IPS-20b (cell line): ENCODE data around the gene SBK2.
"Not testable (repeated sequence)": the region's sequence is repeated elsewhere in the genome, so short reads cannot be mapped to it uniquely, and the experiment has no call there.

Experiments used
- H3K27ac ChIP-seq: one replicate; pipeline ENCODE4 v1.5.1; 2013; ENCODE audit warnings: low read length
- H3K27me3 ChIP-seq: 2 replicates; pipeline ENCODE4 v1.6.1; 2013; ENCODE audit warnings: mild to moderate bottlenecking, low read length, inconsistent platforms; ENCODE audit not compliant: insufficient read depth
- H3K36me3 ChIP-seq: 2 replicates; pipeline ENCODE4 v1.6.1; 2013; ENCODE audit warnings: low read depth, mild to moderate bottlenecking, inconsistent platforms, low read length, moderate library complexity; ENCODE audit not compliant: insufficient read depth
- H3K4me1 ChIP-seq: 2 replicates; pipeline ENCODE4 v1.6.1; 2013; ENCODE audit warnings: mild to moderate bottlenecking, control low read depth, inconsistent platforms, low read length, moderate library complexity; ENCODE audit not compliant: insufficient read depth
- H3K4me3 ChIP-seq: 2 replicates; pipeline ENCODE4 v1.5.1; 2013; ENCODE audit warnings: mild to moderate bottlenecking, low read length, inconsistent platforms
- H3K9ac ChIP-seq: 2 replicates; pipeline ENCODE4 v1.6.1; 2013; ENCODE audit warnings: low read depth, mild to moderate bottlenecking, inconsistent platforms, low read length, moderate library complexity
- H3K9me3 ChIP-seq: 2 replicates; pipeline ENCODE4 v1.6.1; 2013; ENCODE audit warnings: mild to moderate bottlenecking, low read depth, low read length, inconsistent platforms; ENCODE audit not compliant: insufficient read depth

SBK2 gene

DNA sequence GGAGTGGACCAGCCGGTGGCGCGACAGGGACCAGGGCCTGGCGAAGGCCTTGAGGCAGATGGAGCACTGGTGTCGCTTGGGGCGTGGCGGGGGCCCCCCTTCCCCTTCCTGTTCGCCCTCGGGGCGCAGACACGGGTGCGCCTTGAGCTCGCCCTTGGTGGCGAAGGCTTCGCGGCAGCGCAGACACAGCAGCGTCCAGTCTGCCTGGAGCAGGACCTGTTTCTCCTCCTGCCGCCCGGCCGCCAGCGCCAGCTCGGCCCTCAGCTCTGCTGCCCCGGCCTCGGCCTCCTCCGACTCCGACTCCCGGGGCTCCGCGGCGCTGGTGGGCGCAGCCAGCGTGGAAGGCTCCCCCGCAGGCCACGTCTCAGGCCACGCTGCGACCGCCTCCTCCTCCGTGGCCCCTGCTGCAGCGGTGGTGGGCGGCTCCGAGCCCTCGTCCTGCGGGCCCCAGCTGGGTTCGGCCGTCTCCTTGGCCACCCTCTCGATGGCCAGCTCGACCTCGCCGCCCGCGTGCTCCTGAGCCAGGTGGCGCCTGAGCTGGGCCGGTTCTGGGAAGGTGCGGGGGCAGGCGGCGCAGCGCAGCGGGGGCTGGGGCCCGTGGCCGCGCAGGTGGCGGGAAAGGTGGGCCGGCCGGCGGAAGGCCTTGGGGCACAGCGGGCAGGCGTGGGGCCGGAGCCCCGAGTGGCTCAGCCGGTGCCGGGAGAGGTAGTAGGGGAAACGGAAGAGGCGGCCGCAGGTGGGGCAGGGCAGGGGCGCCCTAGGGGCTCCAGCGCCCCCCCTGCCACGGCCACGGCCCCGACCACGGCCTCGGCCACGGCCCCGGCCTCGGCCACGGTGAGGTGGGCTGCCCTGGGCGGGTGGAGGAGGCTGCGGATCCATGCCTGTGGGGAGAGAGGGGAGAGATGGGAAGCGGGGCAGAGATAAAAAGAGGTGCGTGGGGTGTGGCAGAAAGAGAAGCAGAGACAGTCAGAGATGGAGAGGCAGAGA, 42.1 kb upstream of the SBK2 start:
- no peaks in the 10 kb centered on the region for H3K4me1 ChIP-seq
- H3K27me3 ChIP-seq, result no peaks in the 10 kb centered on the region
- peak overlapping the region; percentile 92 for H3K4me3 ChIP-seq
- H3K9me3 ChIP-seq, result no peaks in the 10 kb centered on the region
- H3K9ac ChIP-seq, result peak overlapping the region; percentile 94; the same call in 1 of the 2 replicates
- H3K27ac ChIP-seq, result no peak overlapping the region
- H3K36me3 ChIP-seq, result peaks cover 10% of the 10 kb centered on the region

DNA sequence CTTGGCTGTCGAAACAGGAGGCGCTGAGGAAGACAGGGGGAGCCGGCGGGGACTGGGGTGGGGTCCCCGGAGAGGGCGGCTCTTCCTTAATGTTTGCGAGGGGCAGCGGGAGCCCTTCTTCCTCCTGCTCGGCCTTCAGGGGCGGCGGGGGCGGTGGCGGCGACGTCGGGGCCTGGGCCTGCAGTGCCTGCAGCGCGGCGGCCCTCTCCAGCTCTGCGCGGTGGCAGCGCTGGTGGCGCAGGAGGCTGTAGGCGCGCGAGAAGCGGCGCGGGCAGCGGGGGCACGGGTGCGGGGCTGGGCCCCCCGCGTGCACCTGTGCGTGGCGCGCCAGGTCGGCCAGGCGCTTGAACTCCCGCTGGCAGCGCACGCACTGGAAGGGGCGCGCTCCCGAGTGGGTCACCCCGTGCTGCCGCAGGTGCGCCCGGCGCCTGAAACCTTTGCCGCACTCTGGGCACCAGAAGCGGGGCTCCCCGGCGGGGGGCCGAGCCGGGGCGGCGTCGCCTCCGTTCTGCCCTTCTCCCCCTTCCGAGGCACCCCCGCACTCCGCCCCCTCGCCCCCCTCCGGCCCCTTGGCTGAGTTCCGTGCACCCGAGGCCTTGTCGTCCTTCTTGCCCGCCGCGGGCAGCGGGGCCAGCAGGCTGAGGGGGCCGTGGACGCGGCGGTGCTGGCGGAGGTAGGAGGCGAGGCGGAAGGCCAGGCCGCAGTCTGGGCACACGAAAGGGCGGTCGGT, 41.3 kb upstream of the SBK2 start:
- Histone ChIP-seq H3K27ac (no peak overlapping the region), H3K27me3 (no peaks in the 10 kb centered on the region), H3K36me3 (peaks cover 10% of the 10 kb centered on the region), H3K4me3 (no peak overlapping the region), H3K4me1 (no peaks in the 10 kb centered on the region), H3K9ac (no peak overlapping the region), H3K9me3 (no peaks in the 10 kb centered on the region)

DNA sequence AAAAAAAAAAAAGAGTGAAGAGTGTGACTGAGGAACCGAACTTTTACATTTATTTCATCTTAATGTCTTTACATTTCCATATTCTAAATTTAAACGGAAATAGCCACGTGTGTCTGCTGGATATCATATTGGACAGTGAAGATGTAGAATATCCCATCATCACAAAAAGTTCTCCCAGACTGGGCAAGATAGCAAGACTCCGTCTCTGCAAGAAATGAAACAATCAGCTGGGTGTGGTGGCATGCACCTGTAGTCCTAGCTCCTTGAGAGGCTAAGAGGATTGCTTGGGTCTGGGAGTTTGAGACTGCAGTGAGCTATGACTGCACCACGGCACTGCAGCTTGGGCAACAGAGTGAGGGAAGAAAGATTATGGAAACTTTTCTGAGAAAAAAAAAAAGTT, 39.8 kb upstream of the SBK2 start:
- Histone ChIP-seq H3K9ac (no peak overlapping the region), H3K27me3 (no peaks in the 10 kb centered on the region), H3K4me1 (no peaks in the 10 kb centered on the region), H3K9me3 (no peaks in the 10 kb centered on the region), H3K36me3 (peaks cover 10% of the 10 kb centered on the region), H3K4me3 (no peak overlapping the region), H3K27ac (no peak overlapping the region)

DNA sequence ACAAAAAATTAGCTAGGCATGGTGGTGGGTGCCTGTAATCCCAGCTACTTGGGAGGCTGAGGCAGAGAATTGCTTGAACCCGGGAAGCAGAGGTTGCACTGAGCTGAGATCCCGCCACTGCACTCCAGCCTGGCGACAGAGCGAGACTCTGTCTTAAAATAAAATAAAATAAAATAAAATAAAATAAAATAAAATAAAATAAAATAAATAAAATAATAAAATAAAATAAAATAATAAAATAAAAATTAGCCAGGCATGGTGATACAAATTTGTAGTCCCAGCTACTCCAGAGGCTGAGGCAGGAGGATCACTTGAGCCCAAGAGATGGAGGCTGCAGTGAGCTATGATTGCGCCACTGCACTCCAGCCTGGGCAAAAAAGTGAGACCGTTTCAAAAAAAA, 37.0 kb upstream of the SBK2 start:
- H3K36me3 ChIP-seq, result peaks cover 10% of the 10 kb centered on the region
- H3K27ac ChIP-seq, H3K9me3 ChIP-seq, H3K4me3 ChIP-seq, H3K27me3 ChIP-seq, H3K4me1 ChIP-seq, H3K9ac ChIP-seq: not testable (repeated sequence)

DNA sequence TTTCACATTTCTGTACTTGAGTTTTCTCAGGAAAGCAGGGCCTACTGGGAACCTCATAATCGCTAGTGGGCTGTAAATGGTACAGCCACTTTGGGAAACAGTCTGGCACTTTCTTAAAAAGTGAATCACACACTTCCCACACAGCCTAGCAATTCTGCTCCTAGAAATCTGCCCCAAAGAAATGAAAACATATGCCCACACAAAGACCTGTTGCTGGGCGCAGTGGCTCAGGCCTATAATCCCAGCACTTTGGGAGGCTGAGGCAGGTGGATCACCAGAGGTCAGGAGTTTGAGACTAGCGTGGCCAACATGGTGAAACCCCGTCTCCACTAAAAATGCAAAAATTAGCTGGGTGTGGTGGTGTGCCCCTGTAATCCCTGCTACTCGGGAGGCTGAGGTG, 32.5 kb upstream of the SBK2 start:
- H3K9me3 ChIP-seq, H3K9ac ChIP-seq, H3K4me1 ChIP-seq, H3K36me3 ChIP-seq, H3K4me3 ChIP-seq, H3K27ac ChIP-seq: not testable (repeated sequence)
- peaks cover 13% of the 10 kb centered on the region; the same call in 1 of the 2 replicates for H3K27me3 ChIP-seq

DNA sequence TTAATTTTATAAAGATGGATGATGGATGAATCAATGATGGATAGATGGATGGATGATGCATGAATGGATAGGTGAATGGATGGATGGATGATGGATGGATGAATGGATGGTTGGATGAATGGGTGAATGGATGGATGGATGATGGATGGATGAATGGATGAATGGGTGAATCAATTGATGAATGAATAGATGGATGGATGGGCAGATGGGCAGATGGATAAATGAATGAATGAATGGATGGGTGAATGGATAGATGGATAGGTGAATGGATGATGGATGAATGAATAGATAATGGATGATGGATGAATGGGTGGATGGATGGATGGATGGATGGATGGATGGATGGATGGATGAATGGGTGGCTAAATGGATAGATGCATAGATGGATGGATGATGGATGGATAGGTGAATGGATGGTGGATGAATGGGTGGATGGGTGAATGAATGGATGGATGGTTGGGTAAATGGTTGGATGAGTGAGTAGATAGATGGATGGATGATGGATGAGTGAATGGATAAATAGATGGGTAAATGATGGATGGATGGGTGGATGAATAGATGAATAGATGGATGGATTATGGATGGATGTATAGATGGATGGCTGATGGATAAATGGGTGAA, 30.9 kb upstream of the SBK2 start:
- H3K36me3 ChIP-seq, result no peaks in the 10 kb centered on the region
- no peak overlapping the region for H3K4me3 ChIP-seq
- peaks cover 13% of the 10 kb centered on the region; the same call in 1 of the 2 replicates for H3K27me3 ChIP-seq
- no peaks in the 10 kb centered on the region for H3K4me1 ChIP-seq
- H3K9ac ChIP-seq, result no peak overlapping the region
- H3K27ac ChIP-seq, result no peak overlapping the region
- H3K9me3 ChIP-seq, result no peaks in the 10 kb centered on the region

DNA sequence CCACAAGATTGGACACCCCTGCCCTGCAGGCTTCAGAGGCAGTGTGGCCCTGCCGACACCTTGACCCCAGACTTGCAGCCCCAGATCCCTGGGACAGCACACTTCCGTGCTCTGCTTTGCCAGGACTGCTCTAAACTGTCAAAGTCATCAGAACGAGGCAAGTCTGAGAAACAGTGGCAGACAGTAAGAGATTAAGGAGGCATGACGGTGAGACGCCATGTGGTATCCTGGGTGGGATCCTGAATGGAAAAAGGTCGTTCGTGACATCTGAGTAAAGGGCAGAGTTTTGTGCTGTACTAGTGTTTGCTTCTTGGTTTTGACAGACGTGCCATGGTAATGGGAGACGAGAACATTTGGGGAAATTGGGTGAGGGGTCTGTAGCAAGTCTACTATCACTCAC, 29.9 kb upstream of the SBK2 start:
- H3K4me1 ChIP-seq, result no peaks in the 10 kb centered on the region
- H3K9me3 ChIP-seq, result no peaks in the 10 kb centered on the region
- H3K9ac ChIP-seq, result no peak overlapping the region
- H3K4me3 ChIP-seq, result no peak overlapping the region
- H3K27me3 ChIP-seq, result peaks cover 13% of the 10 kb centered on the region; the same call in 1 of the 2 replicates
- H3K27ac ChIP-seq, result no peak overlapping the region
- H3K36me3 ChIP-seq, result no peaks in the 10 kb centered on the region

DNA sequence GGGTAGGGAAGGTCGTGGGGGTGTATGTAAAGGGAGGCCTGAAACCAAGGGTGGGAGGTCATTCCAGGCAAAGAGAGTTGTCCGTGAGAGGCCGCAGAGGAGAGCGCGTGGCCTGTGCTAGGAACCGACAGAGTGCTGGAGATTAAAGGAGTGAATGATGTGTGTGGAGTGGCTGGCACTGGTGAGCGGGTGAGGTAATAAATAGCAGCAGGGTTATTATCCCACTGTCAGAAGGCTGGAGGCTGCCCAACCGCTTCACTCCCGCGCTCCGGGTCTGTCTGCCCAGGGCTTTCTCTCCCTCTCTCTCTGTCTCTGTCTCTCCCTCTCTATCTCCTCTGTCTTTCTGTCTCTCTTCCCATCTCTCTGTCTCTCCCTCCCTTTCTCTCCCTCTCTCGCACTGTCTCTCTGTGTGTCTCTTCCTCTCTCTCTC, 26.3 kb upstream of the SBK2 start:
- Histone ChIP-seq H3K36me3 (no peaks in the 10 kb centered on the region), H3K9me3 (no peaks in the 10 kb centered on the region), H3K4me3 (no peak overlapping the region), H3K27ac (no peak overlapping the region), H3K27me3 (peaks cover 13% of the 10 kb centered on the region; the same call in 1 of the 2 replicates), H3K4me1 (no peaks in the 10 kb centered on the region), H3K9ac (no peak overlapping the region)

DNA sequence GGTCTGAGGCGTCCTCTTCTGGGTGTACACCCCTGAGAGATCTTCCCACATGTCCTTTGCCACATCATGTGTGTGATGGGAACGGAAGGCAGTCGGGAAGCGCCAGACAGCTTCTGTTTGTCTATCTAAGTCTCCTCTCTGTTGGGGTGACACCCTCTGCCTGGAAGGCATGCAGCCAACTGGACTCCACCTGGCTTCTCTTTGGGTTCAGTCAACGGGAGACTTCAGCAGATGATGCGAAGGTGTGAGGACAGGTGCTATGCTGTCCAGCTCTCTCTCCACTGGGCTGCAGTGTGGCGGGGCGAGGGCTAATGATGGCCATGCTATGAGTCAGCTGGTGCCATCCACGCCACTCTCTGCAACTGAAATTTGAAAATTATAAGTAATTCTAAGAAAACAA, 22.8 kb upstream of the SBK2 start:
- H3K9me3 ChIP-seq, result no peaks in the 10 kb centered on the region
- H3K27ac ChIP-seq, result no peak overlapping the region
- H3K9ac ChIP-seq, result no peak overlapping the region
- H3K4me3 ChIP-seq, result no peak overlapping the region
- no peaks in the 10 kb centered on the region for H3K27me3 ChIP-seq
- no peaks in the 10 kb centered on the region for H3K36me3 ChIP-seq
- H3K4me1 ChIP-seq, result no peaks in the 10 kb centered on the region

DNA sequence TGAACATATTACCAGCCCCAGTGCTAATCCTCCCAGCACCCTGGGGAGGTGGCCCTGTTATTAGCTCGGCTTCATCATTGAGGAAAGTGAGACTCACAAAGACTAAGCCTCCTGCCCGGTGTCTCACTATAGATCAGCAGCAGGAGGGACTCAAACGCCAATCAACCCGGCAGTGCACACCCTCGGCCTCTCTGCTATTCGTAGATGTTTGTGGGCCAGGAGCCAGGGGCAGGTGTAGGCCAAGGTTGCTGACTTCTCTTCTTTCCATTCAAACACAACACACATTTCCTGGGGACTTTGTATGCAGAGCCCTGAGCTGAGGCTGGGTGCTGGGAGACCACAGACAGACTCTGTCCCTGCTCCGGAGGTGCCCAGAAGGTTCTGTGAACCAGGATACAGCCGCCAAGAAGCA, 17.8 kb upstream of the SBK2 start:
- Histone ChIP-seq H3K27me3 (peaks cover 10% of the 10 kb centered on the region), H3K36me3 (no peaks in the 10 kb centered on the region), H3K4me1 (peaks cover 12% of the 10 kb centered on the region; the same call in 1 of the 2 replicates), H3K9me3 (no peaks in the 10 kb centered on the region), H3K9ac (no peak overlapping the region), H3K4me3 (no peak overlapping the region), H3K27ac (no peak overlapping the region)

DNA sequence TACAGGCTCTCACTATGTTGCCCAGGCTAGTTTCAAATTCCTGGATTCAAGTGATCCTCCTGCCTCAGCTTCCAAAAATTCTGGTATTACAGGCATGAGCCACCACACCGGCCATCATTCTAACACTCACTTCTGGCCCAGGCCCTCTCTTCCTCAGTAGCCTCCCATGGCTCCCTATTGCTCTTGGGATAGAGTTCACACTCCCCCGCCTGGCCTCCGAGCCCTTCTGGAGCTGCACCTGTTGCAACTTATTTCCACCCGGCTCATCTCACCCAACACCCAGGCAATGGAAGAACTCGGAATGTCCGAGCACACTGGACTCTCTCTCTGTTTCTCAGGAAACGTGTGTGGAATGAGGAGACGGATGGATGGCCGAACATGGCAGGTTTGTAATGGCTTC, 17.4 kb upstream of the SBK2 start:
- no peak overlapping the region for H3K9ac ChIP-seq
- peaks cover 14% of the 10 kb centered on the region; the same call in 1 of the 2 replicates for H3K4me1 ChIP-seq
- no peak overlapping the region for H3K27ac ChIP-seq
- no peaks in the 10 kb centered on the region for H3K36me3 ChIP-seq
- H3K9me3 ChIP-seq, result no peaks in the 10 kb centered on the region
- H3K4me3 ChIP-seq, result no peak overlapping the region
- peaks cover 10% of the 10 kb centered on the region for H3K27me3 ChIP-seq
